Stomach (tissue), 9 donors: Measurements from ENCODE around the gene SNAPC4. TPM values are rescaled to one million over a fixed set of nuclear protein-coding genes. Genes with fewer than 3 reads are reported as not detected.

Source experiments
- DNase-seq, 2 donors: peaks; one replicate each; pipeline versions ENCODE4 v3.0.0 to v3.0.0-alpha.2; 2013 to 2019
- H3K27ac ChIP-seq, 5 donors: fragments of 200-600 bp in 4 of 5; sonication (generic) in 4 of 5; one replicate each; pipeline ENCODE4 v1.5.1; 2013 to 2019; ENCODE audit warnings: mild to moderate bottlenecking in 1 of 5, moderate library complexity in 1 of 5
- H3K27me3 ChIP-seq, 3 donors: fragments of 200-600 bp; sonication (generic); one replicate each; pipeline ENCODE4 v1.5.1; 2017 to 2019; ENCODE audit warnings: mixed run types in 1 of 3
- H3K36me3 ChIP-seq, 4 donors: fragments of 200-600 bp; sonication (generic); 1 replicate in 3 of 4; 2 replicates in 1 of 4; pipeline ENCODE4 v1.5.1; 2016 to 2019
- H3K4me1 ChIP-seq, 4 donors: fragments of 200-600 bp; sonication (generic); one replicate each; pipeline ENCODE4 v1.5.1; 2016 to 2019
- H3K4me3 ChIP-seq, 4 donors: fragments of 200-600 bp; sonication (generic) in 3 of 4; one replicate each; pipeline ENCODE4 v1.5.1; 2016 to 2019; ENCODE audit warnings: mild to moderate bottlenecking in 1 of 4
- H3K9me3 ChIP-seq, 4 donors: fragments of 200-600 bp; sonication (generic); one replicate each; pipeline ENCODE4 v1.5.1; 2016 to 2019
- EP300 ChIP-seq: sonication (generic); formaldehyde crosslinking; IDR thresholded peaks from one replicate; pipeline ENCODE4 v1.6.1; 2017; ENCODE audit warnings: antibody characterized with exemption
- POLR2A ChIP-seq, 4 donors: fragments of 450-650 bp; IDR thresholded peaks; one replicate each; pipeline ENCODE4 v1.6.1; 2016; ENCODE audit warnings: antibody characterized with exemption in 4 of 4, control low read depth in 2 of 4, mild to moderate bottlenecking in 1 of 4, moderate library complexity in 1 of 4
- POLR2AphosphoS5 ChIP-seq, 3 donors: sonication (generic); formaldehyde crosslinking; IDR thresholded peaks; one replicate each; pipeline ENCODE4 v1.6.1; 2016; ENCODE audit warnings: antibody characterized with exemption in 3 of 3
- WGBS, 5 donors: extraction: QIAGEN DNeasy Blood & Tissue Kit in 3 of 5; methylation state at CpG; one replicate each; pipeline versions ENCODE4 v1.1.5 to v1.1.7; 2013 to 2018; 5-methylcytosine and 5-hydroxymethylcytosine counted together
- intact Hi-C: fragments of 100-400 bp; cut with DNase I; formaldehyde crosslinking; loops from one replicate; pipeline ENCODE4 v1.15.1; 2023; ENCODE audit warnings: low total_unique reads
- polyA plus RNA-seq, 3 donors: library from polyadenylated mRNA; stranded (reverse); fragments of 200-250 nt; gene quantifications; one replicate each; pipeline ENCODE4 v1.2.3, GENCODE V29; 2013
- total RNA-seq, 5 donors: library from RNA; depleted of rRNA; stranded (reverse); fragments of >200 nt; gene quantifications; one replicate each; pipeline versions ENCODE4 v1.1.0 to v1.2.3, GENCODE V29; 2014 to 2016
- TF ChIP-seq, protein P1 (sequence below), 7 experiments: fragments of 450-650 bp in 4 of 7; fragments of 200-600 bp in 3 of 7; sonication (generic) in 3 of 7; IDR thresholded peaks; one replicate each; pipeline ENCODE4 v1.5.1; 2016 to 2019; ENCODE audit warnings: antibody characterized with exemption in 7 of 7, control low read depth in 2 of 7, mild to moderate bottlenecking in 1 of 7
- donor health status: healthy with polysubstance abuse.
- donor health status: Bipolar disorder and iron deficiency.
- donor health status: healthy.

Gene SNAPC4
- total and polyA plus RNA-seq, 8 donors, result 1.8 to 58.2 (median 4.4) TPM

DNA sequence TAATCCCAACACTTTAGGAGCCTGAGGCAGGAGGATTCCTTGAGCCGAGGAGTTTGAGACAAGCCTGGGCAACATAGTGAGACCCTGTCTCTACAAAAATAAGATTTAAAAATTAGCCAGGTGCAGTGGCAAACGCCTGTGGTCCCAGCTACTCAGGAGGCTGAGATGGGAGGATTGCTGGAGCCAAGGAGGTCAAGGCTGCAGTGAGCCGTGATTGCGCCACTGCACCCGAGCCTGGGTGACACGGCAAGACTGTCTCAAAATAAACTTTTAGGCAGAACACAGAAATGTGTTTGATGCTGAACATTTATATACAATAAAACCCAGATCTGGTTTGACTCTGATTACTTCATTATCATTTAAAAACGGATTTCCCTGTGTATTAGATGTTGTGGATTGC, 5.5 kb upstream of the SNAPC4 start:
- Histone ChIP-seq H3K27me3 (no peaks in the 10 kb centered on the region), H3K4me1 (peaks cover 13 to 22% (median 18%) of the 10 kb centered on the region in 4 donors), H3K4me3 (no peak overlapping the region), H3K9me3 (no peaks in the 10 kb centered on the region), H3K36me3 (peaks cover 32 to 63% (median 60%) of the 10 kb centered on the region in 4 donors), H3K27ac (no peak overlapping the region)
- no peak for TF ChIP-seq EP300
- no peak for TF ChIP-seq POLR2AphosphoS5 (IDR thresholded peaks at IDR 0.05)
- TF ChIP-seq, protein P1, sequence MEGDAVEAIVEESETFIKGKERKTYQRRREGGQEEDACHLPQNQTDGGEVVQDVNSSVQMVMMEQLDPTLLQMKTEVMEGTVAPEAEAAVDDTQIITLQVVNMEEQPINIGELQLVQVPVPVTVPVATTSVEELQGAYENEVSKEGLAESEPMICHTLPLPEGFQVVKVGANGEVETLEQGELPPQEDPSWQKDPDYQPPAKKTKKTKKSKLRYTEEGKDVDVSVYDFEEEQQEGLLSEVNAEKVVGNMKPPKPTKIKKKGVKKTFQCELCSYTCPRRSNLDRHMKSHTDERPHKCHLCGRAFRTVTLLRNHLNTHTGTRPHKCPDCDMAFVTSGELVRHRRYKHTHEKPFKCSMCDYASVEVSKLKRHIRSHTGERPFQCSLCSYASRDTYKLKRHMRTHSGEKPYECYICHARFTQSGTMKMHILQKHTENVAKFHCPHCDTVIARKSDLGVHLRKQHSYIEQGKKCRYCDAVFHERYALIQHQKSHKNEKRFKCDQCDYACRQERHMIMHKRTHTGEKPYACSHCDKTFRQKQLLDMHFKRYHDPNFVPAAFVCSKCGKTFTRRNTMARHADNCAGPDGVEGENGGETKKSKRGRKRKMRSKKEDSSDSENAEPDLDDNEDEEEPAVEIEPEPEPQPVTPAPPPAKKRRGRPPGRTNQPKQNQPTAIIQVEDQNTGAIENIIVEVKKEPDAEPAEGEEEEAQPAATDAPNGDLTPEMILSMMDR (IDR thresholded peaks at IDR 0.05), result no peak
- TF ChIP-seq POLR2A (IDR thresholded peaks at IDR 0.05), result no peak
- intact Hi-C loops, result loop anchor here (10.0 kb wide), 1 partner anchor 71 kb away; no protein-coding TSS in a partner anchor
- 83 to 91% (median 86%) methylated on average over 7 of the region's 7 CpGs for WGBS, 5 donors
- DNase-seq, result no peak

DNA sequence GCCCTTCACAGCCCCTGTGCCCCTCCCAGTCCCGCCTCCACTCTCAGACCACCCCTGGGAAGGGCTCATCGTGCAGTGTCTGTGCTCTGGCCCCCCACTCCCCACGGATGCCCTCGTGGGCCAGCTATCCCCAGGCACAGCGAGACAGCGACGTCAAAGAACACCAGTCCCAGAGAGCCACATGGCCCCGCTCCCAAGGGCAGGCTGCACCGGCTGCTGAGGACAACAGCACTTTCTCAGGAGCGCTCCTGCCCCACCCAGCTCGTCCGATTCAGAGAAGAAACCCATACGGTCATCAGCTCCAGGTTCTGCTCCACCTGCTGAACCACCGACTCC, 4.8 kb upstream of the SNAPC4 start:
- WGBS, 5 donors, result 90 to 93% (median 92%) methylated on average over 14 of the region's 14 CpGs
- intact Hi-C loops, result loop anchor here (10.0 kb wide), 1 partner anchor 70 kb away; no protein-coding TSS in a partner anchor
- peaks cover 13 to 23% (median 20%) of the 10 kb centered on the region in 4 donors for H3K4me1 ChIP-seq

GRCh38 chr9:136403915-136404800, 4.2 kb upstream of the SNAPC4 start:
- Histone ChIP-seq H3K27me3 (no peaks in the 10 kb centered on the region), H3K27ac (no peak overlapping the region), H3K4me1 (peaks cover 11 to 22% (median 19%) of the 10 kb centered on the region in 4 donors), H3K4me3 (no peak overlapping the region), H3K9me3 (no peaks in the 10 kb centered on the region), H3K36me3 (peaks cover 32 to 63% (median 60%) of the 10 kb centered on the region in 4 donors)
- intact Hi-C loops, result loop anchor here (10.0 kb wide), 1 partner anchor 69 kb away; no protein-coding TSS in a partner anchor
- WGBS, 5 donors, result 84 to 89% (median 89%) methylated on average over 18 to 32 of the region's 32 CpGs
- no peak for DNase-seq
- no peak for TF ChIP-seq POLR2AphosphoS5 (IDR thresholded peaks at IDR 0.05)
- no peak for TF ChIP-seq POLR2A (IDR thresholded peaks at IDR 0.05)
- TF ChIP-seq, protein P1 (IDR thresholded peaks at IDR 0.05), result no peak
- TF ChIP-seq EP300, result no peak

More for the DNA sequence above, 4.8 kb upstream of the SNAPC4 start:
- H3K27ac ChIP-seq, result no peak overlapping the region
- no peaks in the 10 kb centered on the region for H3K9me3 ChIP-seq
- peaks cover 32 to 63% (median 60%) of the 10 kb centered on the region in 4 donors for H3K36me3 ChIP-seq
- DNase-seq, result no peak
- no peak for TF ChIP-seq POLR2A (IDR thresholded peaks at IDR 0.05)
- TF ChIP-seq, protein P1 (IDR thresholded peaks at IDR 0.05), result no peak
- no peak for TF ChIP-seq POLR2AphosphoS5 (IDR thresholded peaks at IDR 0.05)
- TF ChIP-seq EP300, result no peak
- H3K27me3 ChIP-seq, result no peaks in the 10 kb centered on the region
- no peak overlapping the region for H3K4me3 ChIP-seq

- Histone ChIP-seq H3K36me3 (peaks cover 32 to 66% (median 60%) of the 10 kb centered on the region in 4 donors), H3K4me3 (no peak overlapping the region), H3K9me3 (no peaks in the 10 kb centered on the region), H3K27me3 (no peaks in the 10 kb centered on the region), H3K27ac (no peak overlapping the region), H3K4me1 (peaks cover 12 to 22% (median 21%) of the 10 kb centered on the region in 4 donors)
- intact Hi-C loops, result loop anchor here (10.0 kb wide), 1 partner anchor 69 kb away; no protein-coding TSS in a partner anchor
- 73 to 92% (median 85%) methylated on average over 5 of the region's 5 CpGs for WGBS, 5 donors
- peak in 1 of 2 donors; percentile 43 for DNase-seq
- TF ChIP-seq POLR2AphosphoS5 (IDR thresholded peaks at IDR 0.05) (no peak), EP300 (no peak), POLR2A (IDR thresholded peaks at IDR 0.05) (no peak)
- TF ChIP-seq, protein P1 (IDR thresholded peaks at IDR 0.05), result no peak
Observed at GRCh38 chr9:136403538-136403914, 3.6 kb upstream of the SNAPC4 start.
